Common myeloid progenitor, CD34-positive (primary cell): ENCODE data around the gene SF3B3.

Source experiments
- CTCF ChIA-PET: fragments of 350-600 bp; sonication (Branson Sonifier 250); formaldehyde crosslinking; loops from one replicate; lab custom pipeline; 2021; ENCODE audit warnings: antibody characterized with exemption; lab: Charles Lee
- POLR2A ChIA-PET: fragments of 350-600 bp; sonication (Branson Sonifier 250); formaldehyde crosslinking; loops from one replicate; lab custom pipeline; 2021; ENCODE audit warnings: antibody characterized with exemption; lab: Charles Lee
- DNase-seq, 3 donors: peaks; one replicate each; pipeline versions ENCODE4 v3.0.0 to v3.0.0-alpha.2; 2013
- H3K27ac ChIP-seq, 2 experiments: 1 replicate in 1 of 2; 2 replicates in 1 of 2; pipeline ENCODE4 v1.7.0; 2013; ENCODE audit warnings: inconsistent platforms in 2 of 2, low read length in 2 of 2, mild to moderate bottlenecking in 2 of 2, low read depth in 1 of 2, moderate library complexity in 1 of 2; ENCODE audit not compliant: severe bottlenecking in 2 of 2, insufficient read depth in 1 of 2, poor library complexity in 1 of 2
- H3K27me3 ChIP-seq, 5 experiments: replicated peaks in 2 of 5; 1 replicate in 3 of 5; 2 replicates in 2 of 5; pipeline versions ENCODE4 v1.6.1 to v1.7.0; 2013; ENCODE audit warnings: low read length in 4 of 5, mild to moderate bottlenecking in 2 of 5, moderate library complexity in 2 of 5, inconsistent platforms in 1 of 5; ENCODE audit not compliant: insufficient read depth in 5 of 5, control insufficient read depth in 4 of 5
- H3K36me3 ChIP-seq, 4 experiments: 1 replicate in 2 of 4; 2 replicates in 2 of 4; pipeline versions ENCODE4 v1.6.1 to v1.7.0; 2013; ENCODE audit warnings: low read length in 3 of 4, control low read depth in 1 of 4, mild to moderate bottlenecking in 1 of 4; ENCODE audit not compliant: control insufficient read depth in 4 of 4, insufficient read depth in 4 of 4
- H3K4me1 ChIP-seq, 4 experiments: 1 replicate in 3 of 4; 2 replicates in 1 of 4; pipeline versions ENCODE4 v1.6.1 to v1.7.1; 2013; ENCODE audit warnings: low read length in 3 of 4, mild to moderate bottlenecking in 3 of 4, control low read depth in 1 of 4, inconsistent platforms in 1 of 4, moderate library complexity in 1 of 4; ENCODE audit not compliant: control insufficient read depth in 4 of 4, insufficient read depth in 4 of 4; ENCODE audit errors: control extremely low read depth in 1 of 4
- H3K4me3 ChIP-seq, 7 experiments: 1 replicate in 4 of 7; 2 replicates in 3 of 7; pipeline versions ENCODE4 v1.5.1 to v1.7.0; 2013; ENCODE audit warnings: mild to moderate bottlenecking in 7 of 7, low read length in 6 of 7, moderate library complexity in 6 of 7, inconsistent platforms in 2 of 7, low read depth in 2 of 7, control low read depth in 1 of 7; ENCODE audit not compliant: insufficient read depth in 4 of 7, control insufficient read depth in 1 of 7; ENCODE audit errors: extremely low read depth in 1 of 7
- H3K9me3 ChIP-seq, 5 experiments: 1 replicate in 4 of 5; 2 replicates in 1 of 5; pipeline versions ENCODE4 v1.6.1 to v1.7.1; 2013; ENCODE audit warnings: low read length in 4 of 5, mild to moderate bottlenecking in 2 of 5, inconsistent platforms in 1 of 5, low read depth in 1 of 5, moderate library complexity in 1 of 5; ENCODE audit not compliant: control insufficient read depth in 4 of 5, insufficient read depth in 2 of 5; ENCODE audit errors: control extremely low read depth in 1 of 5
- WGBS: methylation state at CpG from one replicate; pipeline ENCODE4 v1.1.5; 2013; ENCODE audit not compliant: insufficient coverage; 5-methylcytosine and 5-hydroxymethylcytosine counted together

SF3B3 gene

GRCh38 chr16:70510216-70510615 lies 13.4 kb upstream of the SF3B3 start:
- H3K36me3 ChIP-seq, result peaks cover 32 to 72% (median 44%) of the 10 kb centered on the region in 4 experiments
- CTCF ChIA-PET, result interaction anchor here (1.4 to 1.8 kb wide), 2 partner anchors 13 to 24 kb away, joined by 4 to 10 read pairs; partner anchors contain the start of gene COG4
- H3K27ac ChIP-seq, result no peak overlapping the region
- H3K9me3 ChIP-seq, result no peaks in the 10 kb centered on the region
- WGBS, result 94% methylated on average over 3 of the region's 3 CpGs
- peaks cover 0 to 7% (median 2%) of the 10 kb centered on the region in 4 experiments for H3K4me1 ChIP-seq
- POLR2A ChIA-PET, result no interaction called here
- no peak for DNase-seq
- no peak overlapping the region for H3K4me3 ChIP-seq
- no peaks in the 10 kb centered on the region for H3K27me3 ChIP-seq

- DNase-seq, result no peak
- H3K36me3 ChIP-seq, result peaks cover 31 to 82% (median 49%) of the 10 kb centered on the region in 4 experiments
- no peak overlapping the region for H3K27ac ChIP-seq
- POLR2A ChIA-PET, result no interaction called here
- no peak overlapping the region for H3K4me3 ChIP-seq
- CTCF ChIA-PET, result interaction anchor here (1.1 kb wide), 1 partner anchor 142 kb away, joined by 5 read pairs; no protein-coding TSS in a partner anchor
- H3K27me3 ChIP-seq, result no peaks in the 10 kb centered on the region
- WGBS, result 94% methylated on average over 1 of the region's 1 CpG
- no peaks in the 10 kb centered on the region for H3K9me3 ChIP-seq
- H3K4me1 ChIP-seq, result peaks cover 0 to 7% (median 2%) of the 10 kb centered on the region in 4 experiments
Measured at GRCh38 chr16:70511833-70512232, 11.8 kb upstream of the SF3B3 start.

- DNase-seq, result no peak
- Histone ChIP-seq H3K4me3 (no peak overlapping the region), H3K27me3 (no peaks in the 10 kb centered on the region), H3K9me3 (no peaks in the 10 kb centered on the region), H3K4me1 (peaks cover 0 to 7% (median 2%) of the 10 kb centered on the region in 4 experiments), H3K27ac (no peak overlapping the region), H3K36me3 (peaks cover 27 to 81% (median 52%) of the 10 kb centered on the region in 4 experiments)
- ChIA-PET CTCF (interaction anchor here (1.1 kb wide), 1 partner anchor 142 kb away, joined by 5 read pairs; no protein-coding TSS in a partner anchor), POLR2A (no interaction called here)
- 96% methylated on average over 4 of the region's 5 CpGs for WGBS
Measured at GRCh38 chr16:70512456-70512855, 11.2 kb upstream of the SF3B3 start.

GRCh38 chr16:70520612-70521297 lies 2.9 kb upstream of the SF3B3 start:
- ChIA-PET POLR2A (no interaction called here), CTCF (interaction anchor here (0.6 to 1.6 kb wide), 6 partner anchors 11 to 661 kb away, joined by 3 to 6 read pairs (median 3); no protein-coding TSS in a partner anchor)
- DNase-seq, result peak; percentile 67 to 91 (median 82)
- 54% methylated on average over 6 of the region's 8 CpGs for WGBS
- peak overlapping the region in 4 of 7 experiments; percentile 14 to 63 (median 48) for H3K4me3 ChIP-seq
- peaks cover 4 to 30% (median 14%) of the 10 kb centered on the region in 4 experiments for H3K36me3 ChIP-seq
- no peak overlapping the region for H3K27ac ChIP-seq
- no peaks in the 10 kb centered on the region for H3K27me3 ChIP-seq
- peaks cover 13 to 42% (median 28%) of the 10 kb centered on the region in 4 experiments for H3K4me1 ChIP-seq
- no peaks in the 10 kb centered on the region for H3K9me3 ChIP-seq

- H3K9me3 ChIP-seq, result no peaks in the 10 kb centered on the region
- no peaks in the 10 kb centered on the region for H3K27me3 ChIP-seq
- H3K4me1 ChIP-seq, result peaks cover 13 to 56% (median 36%) of the 10 kb centered on the region in 4 experiments
- CTCF ChIA-PET, result interaction anchor here (0.6 to 1.6 kb wide), 5 partner anchors 8 to 62 kb away, joined by 3 to 10 read pairs (median 3); no protein-coding TSS in a partner anchor
- peak overlapping the region; percentile 96 to 98 for H3K27ac ChIP-seq
- POLR2A ChIA-PET, result interaction anchor here (0.6 to 1.0 kb wide), 2 partner anchors 13 to 1197 kb away, joined by 4 to 5 read pairs; no protein-coding TSS in a partner anchor
- peak; percentile 7 to 43 (median 31) for DNase-seq
- H3K36me3 ChIP-seq, result peaks cover 8 to 30% (median 15%) of the 10 kb centered on the region in 4 experiments
- peak overlapping the region; percentile 84 to 98 (median 89) for H3K4me3 ChIP-seq
- 63% methylated on average over 16 of the region's 18 CpGs for WGBS
Measured at GRCh38 chr16:70522216-70523075, 1.2 kb upstream of the SF3B3 start.

GRCh38 chr16:70523076-70523742 lies 407 bp upstream of the SF3B3 start, which contains the start of gene COG4:
TSS of gene COG4 (minus strand) at chr16:70523554. CDS start at chr16:70523543, 11 bp downstream.
- Histone ChIP-seq H3K4me3 (peak within 1 kb of the TSS; percentile 86 to 98 (median 90)), H3K36me3 (peaks cover 9 to 31% (median 14%) of the 10 kb centered on the region in 4 experiments), H3K9me3 (no peaks in the 10 kb centered on the region), H3K4me1 (peaks cover 13 to 57% (median 36%) of the 10 kb centered on the region in 4 experiments), H3K27me3 (no peaks in the 10 kb centered on the region), H3K27ac (peak within 1 kb of the TSS; percentile 96 to 98)
- ChIA-PET POLR2A (interaction anchor here (0.6 to 1.0 kb wide), 2 partner anchors 14 to 1196 kb away, joined by 4 to 5 read pairs; no protein-coding TSS in a partner anchor), CTCF (interaction anchor here (0.6 to 1.2 kb wide), 4 partner anchors 9 to 62 kb away, joined by 3 to 10 read pairs (median 3); no protein-coding TSS in a partner anchor)
- DNase-seq, result peak; percentile 93 to 95 (median 95)
- 0% methylated on average over 24 of the region's 36 CpGs for WGBS
